Activated CD8-positive, alpha-beta memory T cell treated with anti-CD3 and anti-CD28 coated beads for 24 hours (primary cell): ENCODE measurements around the gene PFKFB3.
"Not testable (repeated sequence)": the region's sequence is repeated elsewhere in the genome, so short reads cannot be mapped to it uniquely, and the experiment has no call there.

ENCODE experiments used
- DNase-seq: peaks from one replicate; pipeline ENCODE4 v3.0.0-alpha.2; 2020

The PFKFB3 gene

GRCh38 chr10:6221971-6222751 lies 19.4 kb downstream of the PFKFB3 start:
- no peak for DNase-seq

- DNase-seq = no peak
Observed at GRCh38 chr10:6222755-6223154, 20.0 kb downstream of the PFKFB3 start.

GRCh38 chr10:6223981-6224380 lies 21.2 kb downstream of the PFKFB3 start:
- no peak for DNase-seq

- DNase-seq = no peak
Observed at GRCh38 chr10:6224781-6225180, 22.0 kb downstream of the PFKFB3 start.

- no peak for DNase-seq
Observed at GRCh38 chr10:6225263-6225814, 22.6 kb downstream of the PFKFB3 start.

GRCh38 chr10:6226216-6226615 lies 23.5 kb downstream of the PFKFB3 start:
- DNase-seq = no peak

GRCh38 chr10:6227346-6227745 lies 24.6 kb downstream of the PFKFB3 start:
- DNase-seq = no peak

- no peak for DNase-seq
Observed at GRCh38 chr10:6228010-6228511, 25.3 kb downstream of the PFKFB3 start.

GRCh38 chr10:6228647-6229046 lies 25.9 kb downstream of the PFKFB3 start:
- DNase-seq = no peak

GRCh38 chr10:6229290-6229689 lies 26.6 kb downstream of the PFKFB3 start:
- DNase-seq = no peak

GRCh38 chr10:6229746-6230145 lies 27.0 kb downstream of the PFKFB3 start:
- no peak for DNase-seq

- no peak for DNase-seq
Observed at GRCh38 chr10:6230315-6230714, 27.6 kb downstream of the PFKFB3 start.

- no peak for DNase-seq
Observed at GRCh38 chr10:6231146-6231545, 28.4 kb downstream of the PFKFB3 start.

- no peak for DNase-seq
Observed at GRCh38 chr10:6231730-6232129, 29.0 kb downstream of the PFKFB3 start.

- no peak for DNase-seq
Observed at GRCh38 chr10:6232225-6232807, 29.6 kb downstream of the PFKFB3 start.

GRCh38 chr10:6232846-6233724 lies 30.4 kb downstream of the PFKFB3 start:
- no peak for DNase-seq

- no peak for DNase-seq
Observed at GRCh38 chr10:6233725-6234277, 31.1 kb downstream of the PFKFB3 start.

- no peak for DNase-seq
Observed at GRCh38 chr10:6234371-6234770, 31.6 kb downstream of the PFKFB3 start.

GRCh38 chr10:6236349-6237198 lies 33.8 kb downstream of the PFKFB3 start:
- DNase-seq = no peak

- no peak for DNase-seq
Observed at GRCh38 chr10:6237199-6237530, 34.4 kb downstream of the PFKFB3 start.

GRCh38 chr10:6238587-6239212 lies 36.0 kb downstream of the PFKFB3 start:
- DNase-seq = not testable (repeated sequence)
